Body of pancreas (tissue), 4 donors: ENCODE results near the gene TSPEAR. TPM values are rescaled to one million over a fixed set of nuclear protein-coding genes. Genes with fewer than 3 reads are reported as not detected.
"Not testable (repeated sequence)": the region's sequence is repeated elsewhere in the genome, so short reads cannot be mapped to it uniquely, and the experiment has no call there.

Source experiments
- ATAC-seq: fragments of 150-250 bp; one replicate; pipeline ENCODE4 v1.9.1; 2016
- DNase-seq, 4 donors: peaks; one replicate each; pipeline ENCODE4 v3.0.0-alpha.2; 2019
- H3K27ac ChIP-seq, 4 donors: fragments of 200-600 bp; sonication (generic); 1 replicate in 3 of 4; 2 replicates in 1 of 4; pipeline versions ENCODE4 v1.5.1 to v1.6.1; 2016 to 2019; ENCODE audit warnings: mild to moderate bottlenecking in 1 of 4, mixed read lengths in 1 of 4, moderate library complexity in 1 of 4
- H3K27me3 ChIP-seq, 2 donors: fragments of 200-600 bp; sonication (generic); one replicate each; pipeline ENCODE4 v1.6.0; 2016; ENCODE audit warnings: mild to moderate bottlenecking in 1 of 2
- H3K36me3 ChIP-seq, 2 donors: fragments of 200-600 bp; sonication (generic); replicated peaks in 1 of 2; 2 replicates each; pipeline ENCODE4 v1.5.1; 2016; ENCODE audit warnings: low read depth in 2 of 2; ENCODE audit not compliant: insufficient read depth in 1 of 2
- H3K4me1 ChIP-seq: fragments of 200-600 bp; sonication (generic); one replicate; pipeline ENCODE4 v1.6.0; 2016
- H3K4me3 ChIP-seq, 2 donors: fragments of 200-600 bp; sonication (generic); 1 replicate in 1 of 2; 2 replicates in 1 of 2; pipeline ENCODE4 v1.5.1; 2016 to 2019
- H3K9me3 ChIP-seq, 3 donors: fragments of 200-600 bp; sonication (generic); 1 replicate in 2 of 3; 2 replicates in 1 of 3; pipeline ENCODE4 v1.5.1; 2016
- POLR2A ChIP-seq, 3 donors: fragments of 450-650 bp; IDR thresholded peaks; one replicate each; pipeline ENCODE4 v1.6.1; 2016; ENCODE audit warnings: antibody characterized with exemption in 3 of 3, mild to moderate bottlenecking in 2 of 3
- WGBS, 2 donors: methylation state at CpG; one replicate each; pipeline ENCODE4 v1.1.5; 2017; 5-methylcytosine and 5-hydroxymethylcytosine counted together
- intact Hi-C: fragments of 100-400 bp; cut with DNase I; formaldehyde crosslinking; loops from one replicate; pipeline ENCODE4 v1.15.1; 2023
- total RNA-seq, 2 donors: library from RNA; depleted of rRNA; stranded (reverse); fragments of >200 nt; gene quantifications; one replicate each; pipeline ENCODE4 v1.1.0, GENCODE V29; 2016
- TF ChIP-seq, protein P1 (sequence below), 7 experiments: fragments of 450-650 bp in 4 of 7; fragments of 200-600 bp in 3 of 7; sonication (generic) in 3 of 7; IDR thresholded peaks; one replicate each; pipeline ENCODE4 v1.5.1; 2016 to 2019; ENCODE audit warnings: antibody characterized with exemption in 7 of 7

The TSPEAR gene
- total RNA-seq, 2 donors from 2014 or later, result 0.52 TPM; not detected in 1

DNA sequence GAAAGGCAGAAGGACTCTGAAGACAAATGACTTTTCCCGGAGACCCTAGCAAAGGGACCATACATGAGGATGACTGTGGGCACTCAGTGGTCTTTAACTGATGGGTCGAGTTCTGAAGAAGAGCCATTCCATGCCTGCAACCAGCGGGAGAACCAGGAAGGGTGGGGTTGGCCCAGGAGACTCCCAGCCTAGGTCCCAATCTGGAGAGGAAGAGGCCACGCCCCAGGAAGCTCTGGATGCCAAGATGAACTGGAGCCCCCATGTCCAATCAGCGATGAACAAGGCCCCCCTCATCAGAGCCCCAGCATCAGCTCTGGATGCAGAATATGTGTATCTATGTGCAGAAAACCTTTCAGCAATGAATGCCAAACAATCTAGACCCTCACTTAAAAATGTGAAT is 70.6 kb downstream of the TSPEAR start:
- no peaks in the 10 kb centered on the region for H3K36me3 ChIP-seq
- DNase-seq (no peak), ATAC-seq (no peak)
- H3K4me1 ChIP-seq, result no peaks in the 10 kb centered on the region
- no peaks in the 10 kb centered on the region for H3K9me3 ChIP-seq
- 78 to 89% methylated on average over 5 of the region's 5 CpGs for WGBS, 2 donors
- TF ChIP-seq POLR2A (IDR thresholded peaks at IDR 0.05), result no peak
- TF ChIP-seq, protein P1, sequence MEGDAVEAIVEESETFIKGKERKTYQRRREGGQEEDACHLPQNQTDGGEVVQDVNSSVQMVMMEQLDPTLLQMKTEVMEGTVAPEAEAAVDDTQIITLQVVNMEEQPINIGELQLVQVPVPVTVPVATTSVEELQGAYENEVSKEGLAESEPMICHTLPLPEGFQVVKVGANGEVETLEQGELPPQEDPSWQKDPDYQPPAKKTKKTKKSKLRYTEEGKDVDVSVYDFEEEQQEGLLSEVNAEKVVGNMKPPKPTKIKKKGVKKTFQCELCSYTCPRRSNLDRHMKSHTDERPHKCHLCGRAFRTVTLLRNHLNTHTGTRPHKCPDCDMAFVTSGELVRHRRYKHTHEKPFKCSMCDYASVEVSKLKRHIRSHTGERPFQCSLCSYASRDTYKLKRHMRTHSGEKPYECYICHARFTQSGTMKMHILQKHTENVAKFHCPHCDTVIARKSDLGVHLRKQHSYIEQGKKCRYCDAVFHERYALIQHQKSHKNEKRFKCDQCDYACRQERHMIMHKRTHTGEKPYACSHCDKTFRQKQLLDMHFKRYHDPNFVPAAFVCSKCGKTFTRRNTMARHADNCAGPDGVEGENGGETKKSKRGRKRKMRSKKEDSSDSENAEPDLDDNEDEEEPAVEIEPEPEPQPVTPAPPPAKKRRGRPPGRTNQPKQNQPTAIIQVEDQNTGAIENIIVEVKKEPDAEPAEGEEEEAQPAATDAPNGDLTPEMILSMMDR (IDR thresholded peaks at IDR 0.05), result no peak
- intact Hi-C loops, result no loop called here
- no peak overlapping the region for H3K27ac ChIP-seq
- H3K4me3 ChIP-seq, result no peak overlapping the region
- H3K27me3 ChIP-seq, result no peaks in the 10 kb centered on the region

DNA sequence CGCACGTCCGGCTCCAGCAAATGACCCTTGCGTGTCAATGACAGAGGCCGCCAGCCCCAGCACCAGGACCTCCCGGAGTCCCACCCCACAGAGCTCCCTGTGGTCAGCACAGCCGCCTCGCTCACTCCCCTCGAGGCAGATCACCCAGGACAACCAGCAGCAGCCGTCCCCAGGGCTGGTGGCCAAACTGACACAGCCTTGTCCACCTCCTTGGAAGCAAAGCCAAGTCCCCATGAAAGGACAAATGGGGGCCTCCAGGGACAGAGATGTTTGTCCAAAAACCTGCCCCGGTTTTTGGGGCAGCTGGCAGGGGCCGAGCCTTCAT is 72.1 kb downstream of the TSPEAR start:
- no peaks in the 10 kb centered on the region for H3K36me3 ChIP-seq
- H3K4me3 ChIP-seq, result no peak overlapping the region
- intact Hi-C loops, result no loop called here
- TF ChIP-seq POLR2A (IDR thresholded peaks at IDR 0.05), result no peak
- TF ChIP-seq, protein P1 (IDR thresholded peaks at IDR 0.05), result no peak
- H3K27ac ChIP-seq, result no peak overlapping the region
- WGBS, 2 donors, result 67 to 68% methylated on average over 8 to 12 of the region's 12 CpGs
- no peaks in the 10 kb centered on the region for H3K4me1 ChIP-seq
- H3K27me3 ChIP-seq, result no peaks in the 10 kb centered on the region
- ATAC-seq (no peak), DNase-seq (no peak)
- H3K9me3 ChIP-seq, result no peaks in the 10 kb centered on the region

DNA sequence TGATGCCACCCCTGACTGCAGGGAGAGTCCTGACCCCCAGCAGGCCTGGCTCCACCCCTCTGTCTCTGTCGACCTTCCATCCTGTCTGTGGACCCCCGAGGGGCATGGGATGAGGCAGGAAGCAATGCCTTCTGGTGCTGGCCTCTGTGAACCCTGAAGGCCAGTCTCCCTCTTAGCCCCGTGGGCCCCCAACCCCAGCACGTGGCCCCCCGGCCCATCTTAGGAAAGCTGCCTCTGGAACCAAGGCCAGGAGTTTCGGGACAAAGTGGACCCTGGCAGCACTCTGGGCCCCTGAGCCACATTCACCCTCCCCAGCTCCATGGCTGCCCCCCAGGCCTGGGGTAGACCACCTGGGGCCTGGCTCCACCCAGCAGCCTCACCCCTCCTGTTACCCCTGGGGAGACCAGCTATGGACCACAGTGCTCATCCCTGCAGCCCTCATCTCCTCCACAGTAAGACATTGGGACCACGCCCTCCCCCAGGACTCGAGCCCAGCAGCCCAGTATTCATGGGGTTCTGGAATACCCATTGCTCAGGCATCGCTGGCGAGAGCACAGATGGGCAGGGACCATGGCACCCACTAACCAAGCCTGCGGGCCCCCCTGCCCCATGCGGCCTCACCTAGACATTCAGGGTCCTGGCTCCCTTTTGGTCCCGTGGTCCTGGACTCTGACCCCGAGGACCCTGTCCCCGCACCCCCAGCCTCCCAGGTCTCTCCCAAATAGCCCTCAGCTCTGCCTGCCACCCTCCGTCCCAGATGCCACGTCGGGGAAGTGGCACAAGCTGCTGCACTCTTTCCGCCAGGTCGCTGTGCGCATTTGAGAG is 72.7 kb downstream of the TSPEAR start:
- 61 to 84% methylated on average over 11 to 12 of the region's 21 CpGs for WGBS, 2 donors
- intact Hi-C loops, H3K9me3 ChIP-seq, H3K4me1 ChIP-seq, ATAC-seq, H3K27me3 ChIP-seq, DNase-seq, H3K36me3 ChIP-seq, H3K27ac ChIP-seq, H3K4me3 ChIP-seq: not testable (repeated sequence)

DNA sequence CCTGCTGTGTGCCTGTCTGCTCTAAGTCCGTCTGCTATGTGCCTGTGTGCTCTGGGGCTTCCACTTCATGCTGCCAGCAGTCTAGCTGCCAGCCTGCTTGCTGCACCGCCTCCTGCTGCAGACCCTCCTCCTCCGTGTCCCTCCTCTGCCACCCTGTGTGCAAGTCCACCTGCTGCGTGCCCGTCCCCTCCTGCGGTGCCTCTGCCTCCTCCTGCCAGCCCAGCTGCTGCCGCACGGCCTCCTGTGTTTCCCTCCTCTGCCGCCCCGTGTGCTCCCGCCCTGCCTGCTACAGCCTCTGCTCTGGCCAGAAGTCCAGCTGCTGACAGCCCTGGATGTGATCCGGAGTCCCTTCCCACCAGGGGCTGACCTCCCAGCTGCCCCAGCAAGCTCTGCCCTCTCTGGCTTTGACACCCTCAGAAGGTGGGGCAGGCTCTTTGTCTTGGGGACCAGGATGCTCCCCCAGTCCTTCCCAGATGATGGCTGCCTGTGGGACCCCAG is 73.5 kb downstream of the TSPEAR start:
- H3K27ac ChIP-seq, DNase-seq, H3K4me3 ChIP-seq, intact Hi-C loops, H3K27me3 ChIP-seq, H3K4me1 ChIP-seq, H3K36me3 ChIP-seq, H3K9me3 ChIP-seq, ATAC-seq: not testable (repeated sequence)
- 47 to 48% methylated on average over 8 to 11 of the region's 12 CpGs for WGBS, 2 donors

DNA sequence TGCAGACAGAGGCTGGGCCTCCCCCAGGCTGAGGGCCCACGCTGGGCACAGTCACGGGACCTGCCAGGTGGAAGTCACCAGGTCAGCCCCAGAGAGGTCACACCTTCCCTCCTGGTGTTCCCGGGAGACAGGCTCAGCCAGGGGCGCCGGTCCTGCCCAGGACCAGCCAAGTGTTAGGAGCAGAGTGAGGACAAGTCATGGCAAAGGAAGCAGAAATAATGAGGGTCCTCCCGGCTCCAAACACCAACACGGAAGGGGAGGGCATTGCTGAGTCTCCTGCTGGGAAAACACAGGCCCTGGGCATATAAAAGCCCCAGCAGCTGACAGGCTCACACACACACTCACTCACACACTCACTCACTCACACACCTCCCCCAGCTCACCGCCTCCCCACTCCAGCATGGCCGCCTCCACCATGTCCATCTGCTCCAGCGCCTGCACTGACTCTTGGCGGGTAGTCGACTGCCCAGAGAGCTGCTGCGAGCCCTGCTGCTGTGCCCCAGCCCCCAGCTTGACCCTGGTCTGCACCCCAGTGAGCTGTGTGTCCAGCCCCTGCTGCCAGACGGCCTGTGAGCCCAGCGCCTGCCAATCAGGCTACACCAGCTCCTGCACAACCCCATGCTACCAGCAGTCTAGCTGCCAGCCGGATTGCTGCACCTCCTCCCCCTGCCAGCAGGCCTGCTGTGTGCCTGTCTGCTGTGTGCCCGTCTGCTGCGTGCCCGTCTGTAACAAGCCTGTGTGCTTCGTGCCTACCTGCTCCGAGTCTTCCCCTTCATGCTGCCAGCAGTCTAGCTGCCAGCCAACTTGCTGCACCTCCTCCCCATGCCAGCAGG is 74.1 kb downstream of the TSPEAR start, which contains the start of gene KRTAP10-10:
TSS of gene KRTAP10-10 (plus strand) at position 339 of the 833 bp plus-strand sequence. CDS start at position 401, 62 bp downstream.
- no peak for DNase-seq
- no peak for TF ChIP-seq POLR2A (IDR thresholded peaks at IDR 0.05)
- TF ChIP-seq, protein P1 (IDR thresholded peaks at IDR 0.05), result no peak

More for the DNA sequence above, 74.1 kb downstream of the TSPEAR start, which contains the start of gene KRTAP10-10:
- Histone ChIP-seq H3K27ac (no peak within 1 kb of the TSS), H3K27me3 (no peaks in the 10 kb centered on the region), H3K36me3 (no peaks in the 10 kb centered on the region), H3K4me3 (no peak within 1 kb of the TSS), H3K4me1 (no peaks in the 10 kb centered on the region), H3K9me3 (peaks cover 0 to 4% (median 0%) of the 10 kb centered on the region in 3 donors)
- no peak for ATAC-seq
- intact Hi-C loops, result no loop called here
- WGBS, 2 donors, result 36 to 41% methylated on average over 4 to 20 of the region's 21 CpGs
